ENCODE data around the gene LMOD1. TPM values are rescaled to one million over a fixed set of nuclear protein-coding genes. Genes with fewer than 3 reads are reported as not detected.

Gene LMOD1
- 43.2 and 60.5 TPM in 2 replicates for total RNA-seq

GRCh38 chr1:201946224-201946908 lies at the start of gene LMOD1:
TSS of gene LMOD1 (minus strand) at chr1:201946548. CDS start at chr1:201946340, 208 bp downstream.

GRCh38 chr1:201982623-201983379 lies 36.5 kb upstream of the LMOD1 start, which contains the start of gene RNPEP:
TSS of gene RNPEP (plus strand) at chr1:201982648. CDS start at chr1:201982667, 19 bp downstream.

DNA sequence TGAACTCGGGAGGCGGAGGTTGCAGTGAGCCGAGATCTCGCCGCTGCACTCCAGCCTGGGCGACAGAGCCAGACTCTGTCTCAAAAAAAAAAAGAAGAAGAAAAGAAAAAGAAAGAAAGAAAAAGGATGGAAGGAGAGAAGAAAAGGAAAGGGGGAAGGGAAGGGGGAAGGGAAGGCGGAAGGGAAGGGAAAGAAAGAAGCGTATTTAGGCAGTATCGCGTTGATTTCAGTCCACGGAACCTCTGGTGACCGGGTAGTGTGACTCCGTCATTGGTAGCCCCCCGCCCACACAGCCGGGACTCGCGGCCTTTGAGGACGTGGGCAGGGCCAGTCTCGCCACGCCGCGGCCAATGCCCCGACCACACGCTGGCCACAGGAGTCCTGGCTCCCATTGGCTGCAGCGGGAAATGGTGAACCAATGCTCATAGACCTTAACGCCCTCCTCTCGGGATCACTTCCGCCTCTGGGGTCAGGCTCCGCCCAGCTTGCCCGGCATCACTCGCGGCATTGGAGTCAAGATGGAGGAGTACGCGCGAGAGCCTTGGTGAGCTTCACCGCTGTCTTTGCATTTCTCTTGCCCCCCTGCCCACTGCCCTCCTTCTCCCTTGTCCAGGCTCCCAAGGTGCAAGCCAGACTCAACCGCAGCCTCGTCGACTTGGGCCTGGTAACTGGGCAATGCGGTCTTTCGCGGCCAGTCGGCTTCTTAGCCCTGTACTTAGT lies 8.8 kb upstream of the LMOD1 start, which contains the start of gene TIMM17A:
TIMM17A (plus strand) TSS at position 495 of the 720 bp plus-strand sequence; CDS start at position 519, 24 bp downstream.

DNA sequence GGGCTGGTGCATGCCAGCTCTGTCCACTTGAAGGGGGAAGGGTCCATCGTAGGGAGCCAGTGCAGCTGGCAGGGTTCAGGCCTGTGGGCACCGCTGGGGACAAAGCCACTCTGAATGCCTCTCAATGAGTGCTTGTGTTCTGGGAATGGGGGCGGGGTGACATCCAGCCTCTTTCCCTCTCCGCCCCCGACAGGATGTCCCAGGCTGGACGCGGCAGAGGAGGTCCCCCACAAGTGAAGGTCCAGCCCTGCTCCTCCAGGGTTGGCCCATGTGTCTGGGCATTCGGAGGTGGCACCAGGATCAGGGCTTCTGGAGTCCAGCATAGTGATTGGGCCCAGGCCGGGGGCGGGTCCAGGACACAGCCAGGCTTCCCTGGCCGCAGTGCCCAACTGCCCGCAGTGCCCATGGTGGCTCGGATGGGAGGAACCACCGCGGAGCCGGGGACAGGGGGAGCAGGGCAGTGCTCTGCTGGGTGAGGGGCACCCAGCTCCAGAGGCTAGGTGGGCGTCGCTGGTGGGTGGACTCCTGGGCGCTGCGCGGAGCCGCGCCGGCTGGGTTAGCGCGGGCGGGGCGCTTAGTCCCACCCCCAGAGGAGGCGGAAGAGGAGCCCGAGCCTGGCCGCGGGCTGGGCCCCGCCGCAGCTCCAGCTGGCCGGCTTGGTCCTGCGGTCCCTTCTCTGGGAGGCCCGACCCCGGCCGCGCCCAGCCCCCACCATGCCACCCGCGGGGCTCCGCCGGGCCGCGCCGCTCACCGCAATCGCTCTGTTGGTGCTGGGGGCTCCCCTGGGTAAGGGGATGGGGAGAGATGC lies 57.9 kb downstream of the LMOD1 start, which contains the start of gene SHISA4:
SHISA4 (plus strand) TSS at position 617 of the 808 bp plus-strand sequence; CDS start at position 714, 97 bp downstream.

Small RNAs within 50 kb of the gene (small RNA-seq; reads per million reads assigned to genes)
- gene MIR6739 = not detected
- gene RF00156 = not detected

Other genes with a start within 250 kb of the LMOD1 start
- 30.3 and 30.7 TPM in 2 replicates for gene IPO9, start 117.4 kb downstream of the LMOD1 start, total RNA-seq
- gene SHISA4, start 57.6 kb downstream of the LMOD1 start, total RNA-seq = 32.5 and 41.9 TPM in 2 replicates
- 39.3 and 48.9 TPM in 2 replicates for gene TIMM17A, start 9.0 kb upstream of the LMOD1 start, total RNA-seq
- 81.3 and 101 TPM in 2 replicates for gene RNPEP, start 36.1 kb upstream of the LMOD1 start, total RNA-seq
- 0.49 and 0.81 TPM in 2 replicates for gene ELF3, start 64.0 kb upstream of the LMOD1 start, total RNA-seq
- not detected in 2 replicates for gene GPR37L1, start 176.4 kb upstream of the LMOD1 start, total RNA-seq
- gene ARL8A, start 198.2 kb upstream of the LMOD1 start, total RNA-seq = 35.2 and 35.9 TPM in 2 replicates
- not detected in 2 replicates for gene PTPN7, start 214.1 kb upstream of the LMOD1 start, total RNA-seq
- 0.12 and 0.16 TPM in 2 replicates for gene LGR6, start 247.3 kb upstream of the LMOD1 start, total RNA-seq

Measured in hair follicle dermal papilla cell (primary cell).